Activated B cell treated with CpG ODN at 0.5 μM for 24 hours (primary cell): ENCODE results near the gene SOHLH2. TPM values are rescaled to one million over a fixed set of nuclear protein-coding genes. Genes with fewer than 3 reads are reported as not detected.

Experiments
- ATAC-seq: fragments of 200-7000 bp; cut with Tn5 transposase; one replicate; pipeline ENCODE4 v1.10.0; 2021; ENCODE audit warnings: low read depth, mild to moderate bottlenecking, moderate library complexity
- CTCF ChIA-PET: fragments of 350-600 bp; sonication (Branson Sonifier 250); formaldehyde crosslinking; loops from one replicate; lab custom pipeline; 2021; ENCODE audit warnings: antibody characterized with exemption; lab: Charles Lee
- POLR2A ChIA-PET: fragments of 350-600 bp; sonication (Branson Sonifier 250); formaldehyde crosslinking; loops from one replicate; lab custom pipeline; 2021; ENCODE audit warnings: antibody characterized with exemption; lab: Charles Lee
- DNase-seq: peaks from one replicate; pipeline ENCODE4 v3.0.0; 2022
- H3K27ac Mint-ChIP-seq: one replicate; pipeline ENCODE4 v1.8.0; 2020; ENCODE audit warnings: mixed read lengths
- H3K27me3 Mint-ChIP-seq: one replicate; pipeline ENCODE4 v1.8.0; 2021; ENCODE audit warnings: mixed read lengths
- H3K36me3 Mint-ChIP-seq: one replicate; pipeline ENCODE4 v1.8.0; 2021; ENCODE audit warnings: low read depth, mixed read lengths
- H3K4me1 Mint-ChIP-seq: one replicate; pipeline ENCODE4 v1.8.0; 2021; ENCODE audit warnings: mixed read lengths
- H3K4me3 Mint-ChIP-seq: one replicate; pipeline ENCODE4 v1.8.0; 2020; ENCODE audit warnings: mild to moderate bottlenecking, mixed read lengths
- H3K9me3 Mint-ChIP-seq: one replicate; pipeline ENCODE4 v1.8.0; 2020; ENCODE audit warnings: mixed read lengths
- CTCF ChIP-seq: fragments of 200-600 bp; IDR thresholded peaks from one replicate; pipeline ENCODE4 v1.8.0; 2022; ENCODE audit warnings: antibody characterized with exemption, mild to moderate bottlenecking
- intact Hi-C: fragments of 100-400 bp; cut with micrococcal nuclease; formaldehyde crosslinking; loops from one replicate; pipeline ENCODE4 v1.15.1; 2024
- total RNA-seq: library from RNA; stranded (reverse); gene quantifications from 2 replicates; pipeline ENCODE4 v1.2.3, GENCODE V29; 2022

The SOHLH2 gene
- total RNA-seq, 1 donor from 2014 or later = not detected

- peaks cover 4% of the 10 kb centered on the region for H3K9me3 Mint-ChIP-seq
- H3K4me1 Mint-ChIP-seq = no peaks in the 10 kb centered on the region
- H3K27ac Mint-ChIP-seq = no peak overlapping the region
- POLR2A ChIA-PET = no interaction called here
- no peak overlapping the region for H3K4me3 Mint-ChIP-seq
- intact Hi-C loops = no loop called here
- CTCF ChIA-PET = no interaction called here
- H3K27me3 Mint-ChIP-seq = no peaks in the 10 kb centered on the region
- TF ChIP-seq CTCF = no peak
- no peaks in the 10 kb centered on the region for H3K36me3 Mint-ChIP-seq
- DNase-seq (no peak), ATAC-seq (no peak)
Observed at GRCh38 chr13:36142735-36143134, 71.6 kb downstream of the SOHLH2 start.

GRCh38 chr13:36135876-36136275 is 78.5 kb downstream of the SOHLH2 start:
- Mint-ChIP-seq H3K4me3 (no peak overlapping the region), H3K9me3 (peaks cover 4% of the 10 kb centered on the region), H3K27me3 (peaks cover 8% of the 10 kb centered on the region), H3K4me1 (no peaks in the 10 kb centered on the region), H3K36me3 (no peaks in the 10 kb centered on the region), H3K27ac (no peak overlapping the region)
- TF ChIP-seq CTCF = no peak
- ATAC-seq = no peak
- no peak for DNase-seq
- CTCF ChIA-PET = no interaction called here
- intact Hi-C loops = no loop called here
- POLR2A ChIA-PET = no interaction called here

DNA sequence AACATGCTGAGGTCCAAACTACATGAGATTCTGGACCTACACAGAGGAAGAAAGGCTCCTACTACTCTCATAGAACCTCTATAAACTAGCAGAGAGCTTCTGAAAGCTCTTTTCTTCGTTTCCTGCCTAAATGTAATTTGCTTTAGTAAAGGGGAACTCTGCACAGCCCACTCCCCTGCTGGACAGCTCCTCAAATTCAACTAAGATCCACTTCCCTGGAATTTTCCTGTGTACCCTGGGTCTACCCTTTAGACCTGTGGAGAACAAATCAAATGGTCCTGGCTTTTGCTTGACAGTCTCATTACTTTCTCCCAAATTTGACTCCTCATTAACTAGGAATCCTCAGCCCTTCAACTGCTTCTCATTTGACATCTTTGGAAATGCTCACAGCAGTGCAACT is 79.7 kb downstream of the SOHLH2 start:
- H3K4me1 Mint-ChIP-seq = no peaks in the 10 kb centered on the region
- no peak overlapping the region for H3K27ac Mint-ChIP-seq
- POLR2A ChIA-PET = no interaction called here
- H3K36me3 Mint-ChIP-seq = no peaks in the 10 kb centered on the region
- H3K4me3 Mint-ChIP-seq = no peak overlapping the region
- intact Hi-C loops = no loop called here
- CTCF ChIA-PET = no interaction called here
- no peak for DNase-seq
- peaks cover 4% of the 10 kb centered on the region for H3K9me3 Mint-ChIP-seq
- ATAC-seq = no peak
- peaks cover 15% of the 10 kb centered on the region for H3K27me3 Mint-ChIP-seq
- no peak for TF ChIP-seq CTCF

- H3K27ac Mint-ChIP-seq = no peak overlapping the region
- H3K4me3 Mint-ChIP-seq = no peak overlapping the region
- no peaks in the 10 kb centered on the region for H3K36me3 Mint-ChIP-seq
- ATAC-seq (no peak), DNase-seq (no peak)
- H3K4me1 Mint-ChIP-seq = no peaks in the 10 kb centered on the region
- intact Hi-C loops = no loop called here
- H3K9me3 Mint-ChIP-seq = peaks cover 4% of the 10 kb centered on the region
- CTCF ChIA-PET = no interaction called here
- H3K27me3 Mint-ChIP-seq = peaks cover 19% of the 10 kb centered on the region
- TF ChIP-seq CTCF = no peak
- POLR2A ChIA-PET = no interaction called here
Observed at GRCh38 chr13:36133950-36134626, 80.3 kb downstream of the SOHLH2 start.

GRCh38 chr13:36132376-36132775 is 82.0 kb downstream of the SOHLH2 start:
- Mint-ChIP-seq H3K27ac (no peak overlapping the region), H3K27me3 (peaks cover 19% of the 10 kb centered on the region), H3K36me3 (no peaks in the 10 kb centered on the region), H3K4me3 (no peak overlapping the region), H3K4me1 (no peaks in the 10 kb centered on the region), H3K9me3 (no peaks in the 10 kb centered on the region)
- POLR2A ChIA-PET = no interaction called here
- intact Hi-C loops = no loop called here
- DNase-seq (no peak), ATAC-seq (no peak)
- no peak for TF ChIP-seq CTCF
- CTCF ChIA-PET = no interaction called here
